Natural killer cell (primary cell): ENCODE data around the gene TYROBP. TPM values are rescaled to one million over a fixed set of nuclear protein-coding genes. Genes with fewer than 3 reads are reported as not detected.
A peak's percentile ranks its signal among the peaks of the same experiment; 100 is the strongest.
"Not testable (repeated sequence)": the region's sequence is repeated elsewhere in the genome, so short reads cannot be mapped to it uniquely, and the experiment has no call there.

ENCODE experiments used
- ATAC-seq, 3 donors: fragments of 150-1000 bp in 2 of 3; fragments of 200-7000 bp in 1 of 3; cut with Tn5 transposase; 1 replicate in 1 of 3; 2 replicates in 2 of 3; pipeline ENCODE4 v1.10.0; 2021; ENCODE audit warnings: mild to moderate bottlenecking in 2 of 3, moderate library complexity in 2 of 3
- DNase-seq, 2 donors: peaks; one replicate each; pipeline versions ENCODE4 v3.0.0 to v3.0.0-alpha.2; 2013 to 2021; ENCODE audit warnings: mixed read lengths in 1 of 2
- H3K27ac ChIP-seq: one replicate; pipeline ENCODE4 v1.5.1; 2013; ENCODE audit warnings: mild to moderate bottlenecking, low read length
- H3K27me3 ChIP-seq: one replicate; pipeline ENCODE4 v1.6.1; 2013; ENCODE audit warnings: low read length; ENCODE audit not compliant: control insufficient read depth, insufficient read depth
- H3K36me3 ChIP-seq: one replicate; pipeline ENCODE4 v1.6.1; 2013; ENCODE audit warnings: low read length; ENCODE audit not compliant: control insufficient read depth, insufficient read depth
- H3K4me1 ChIP-seq: one replicate; pipeline ENCODE4 v1.6.1; 2013; ENCODE audit warnings: low read length; ENCODE audit not compliant: control insufficient read depth, insufficient read depth
- H3K4me3 ChIP-seq: one replicate; pipeline ENCODE4 v1.5.1; 2013; ENCODE audit warnings: low read length
- H3K9me3 ChIP-seq: one replicate; pipeline ENCODE4 v1.6.1; 2013; ENCODE audit warnings: low read length; ENCODE audit not compliant: control insufficient read depth, insufficient read depth
- H3K27ac Mint-ChIP-seq, 2 donors: one replicate each; pipeline ENCODE4 v1.8.0; 2022; ENCODE audit warnings: mild to moderate bottlenecking in 2 of 2, mixed read lengths in 2 of 2, moderate library complexity in 1 of 2
- H3K27me3 Mint-ChIP-seq, 2 donors: one replicate each; pipeline ENCODE4 v1.8.0; 2022; ENCODE audit warnings: low read depth in 2 of 2, mixed read lengths in 2 of 2
- H3K36me3 Mint-ChIP-seq: one replicate; pipeline ENCODE4 v1.8.0; 2022; ENCODE audit warnings: mixed read lengths
- H3K4me1 Mint-ChIP-seq, 2 donors: one replicate each; pipeline ENCODE4 v1.8.0; 2022; ENCODE audit warnings: mixed read lengths in 2 of 2
- H3K4me3 Mint-ChIP-seq: one replicate; pipeline ENCODE4 v1.8.0; 2022; ENCODE audit warnings: mild to moderate bottlenecking, moderate library complexity, mixed read lengths
- H3K9me3 Mint-ChIP-seq, 2 donors: one replicate each; pipeline ENCODE4 v1.8.0; 2022; ENCODE audit warnings: mixed read lengths in 2 of 2
- WGBS: methylation state at CpG from one replicate; pipeline ENCODE4 v1.1.7; 2013; ENCODE audit warnings: missing lambda C conversion rate; ENCODE audit not compliant: insufficient coverage; 5-methylcytosine and 5-hydroxymethylcytosine counted together
- intact Hi-C: fragments of 100-400 bp; cut with micrococcal nuclease; formaldehyde crosslinking; loops from one replicate; pipeline ENCODE4 v1.14.2; 2022
- total RNA-seq, 4 donors: library from RNA; stranded (reverse); fragments of 120-200 nt in 1 of 4; gene quantifications; one replicate each; pipeline versions ENCODE4 v1.2.3 to v1.2.4, GENCODE V29; 2013 to 2022
- TF ChIP-seq, protein P1 (sequence below): fragments of 200-600 bp; IDR thresholded peaks from one replicate; pipeline ENCODE4 v1.8.0; 2022; ENCODE audit warnings: antibody characterized with exemption

Gene TYROBP
- total RNA-seq, 3 donors from 2014 or later (not counting 1 experiment from before 2014, with no cell fraction given), result 439 to 494 (median 469) TPM

DNA sequence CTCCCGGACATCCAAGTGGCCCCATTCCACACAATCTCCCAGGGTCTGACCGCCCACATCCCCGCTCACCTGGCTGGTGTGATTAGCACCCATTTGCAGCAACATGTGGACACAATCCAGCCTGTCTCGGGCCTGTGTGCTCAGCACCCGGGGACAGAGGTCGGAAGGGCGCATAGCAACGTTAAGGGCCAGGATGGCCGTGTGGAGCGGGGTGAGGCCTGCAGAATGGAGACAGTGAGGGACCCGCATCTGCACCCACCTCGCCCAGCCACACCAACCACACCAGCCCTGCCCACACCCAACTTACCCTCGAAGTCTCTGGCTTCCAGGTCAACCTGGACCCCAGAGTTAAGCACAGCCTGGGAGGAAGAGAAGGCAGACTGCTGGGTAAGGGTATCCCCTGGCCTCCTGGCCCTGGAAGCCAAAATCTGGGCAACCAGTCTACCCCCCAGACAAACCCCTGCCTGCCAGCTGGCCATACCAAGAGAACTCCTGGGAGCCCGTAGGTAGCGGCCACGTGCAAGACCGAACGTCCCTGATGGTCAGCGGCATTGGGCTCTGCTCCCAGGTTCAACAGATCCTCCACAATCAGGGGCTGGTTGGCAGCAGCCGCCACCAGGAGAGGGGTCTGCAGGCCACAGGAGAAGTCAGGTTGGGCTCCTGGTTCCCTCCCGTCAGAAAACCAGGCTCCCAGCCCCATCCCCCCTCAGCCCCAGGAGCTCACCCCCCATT, 12.0 kb downstream of the TYROBP start:
- Mint-ChIP-seq H3K4me1 (peaks cover 18 to 40% of the 10 kb centered on the region in 2 donors), H3K27me3 (no peaks in the 10 kb centered on the region), H3K9me3 (no peaks in the 10 kb centered on the region), H3K36me3 (peaks cover 7% of the 10 kb centered on the region), H3K4me3 (peak overlapping the region; percentile 61), H3K27ac (peak overlapping the region in 1 of 2 donors; percentile 73)
- intact Hi-C loops, result no loop called here
- Histone ChIP-seq H3K27ac (no peak overlapping the region), H3K9me3 (no peaks in the 10 kb centered on the region), H3K4me3 (no peak overlapping the region), H3K4me1 (peaks cover 38% of the 10 kb centered on the region), H3K36me3 (peaks cover 50% of the 10 kb centered on the region), H3K27me3 (no peaks in the 10 kb centered on the region)
- WGBS, result 95% methylated on average over 21 of the region's 21 CpGs
- TF ChIP-seq, protein P1, sequence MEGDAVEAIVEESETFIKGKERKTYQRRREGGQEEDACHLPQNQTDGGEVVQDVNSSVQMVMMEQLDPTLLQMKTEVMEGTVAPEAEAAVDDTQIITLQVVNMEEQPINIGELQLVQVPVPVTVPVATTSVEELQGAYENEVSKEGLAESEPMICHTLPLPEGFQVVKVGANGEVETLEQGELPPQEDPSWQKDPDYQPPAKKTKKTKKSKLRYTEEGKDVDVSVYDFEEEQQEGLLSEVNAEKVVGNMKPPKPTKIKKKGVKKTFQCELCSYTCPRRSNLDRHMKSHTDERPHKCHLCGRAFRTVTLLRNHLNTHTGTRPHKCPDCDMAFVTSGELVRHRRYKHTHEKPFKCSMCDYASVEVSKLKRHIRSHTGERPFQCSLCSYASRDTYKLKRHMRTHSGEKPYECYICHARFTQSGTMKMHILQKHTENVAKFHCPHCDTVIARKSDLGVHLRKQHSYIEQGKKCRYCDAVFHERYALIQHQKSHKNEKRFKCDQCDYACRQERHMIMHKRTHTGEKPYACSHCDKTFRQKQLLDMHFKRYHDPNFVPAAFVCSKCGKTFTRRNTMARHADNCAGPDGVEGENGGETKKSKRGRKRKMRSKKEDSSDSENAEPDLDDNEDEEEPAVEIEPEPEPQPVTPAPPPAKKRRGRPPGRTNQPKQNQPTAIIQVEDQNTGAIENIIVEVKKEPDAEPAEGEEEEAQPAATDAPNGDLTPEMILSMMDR, result no peak
- DNase-seq (no peak), ATAC-seq (no peak)

GRCh38 chr19:35894342-35894741, 13.8 kb downstream of the TYROBP start:
- DNase-seq (no peak), ATAC-seq (no peak)
- H3K36me3 ChIP-seq, result peaks cover 65% of the 10 kb centered on the region
- TF ChIP-seq, protein P1, result no peak
- Mint-ChIP-seq H3K27ac (no peak overlapping the region), H3K36me3 (peaks cover 7% of the 10 kb centered on the region), H3K4me3 (no peak overlapping the region), H3K9me3 (no peaks in the 10 kb centered on the region), H3K4me1 (peaks cover 11 to 35% of the 10 kb centered on the region in 2 donors), H3K27me3 (no peaks in the 10 kb centered on the region)
- no peak overlapping the region for H3K27ac ChIP-seq
- no peaks in the 10 kb centered on the region for H3K9me3 ChIP-seq
- WGBS, result 95% methylated on average over 2 of the region's 2 CpGs
- no peak overlapping the region for H3K4me3 ChIP-seq
- intact Hi-C loops, result no loop called here
- peaks cover 32% of the 10 kb centered on the region for H3K4me1 ChIP-seq
- no peaks in the 10 kb centered on the region for H3K27me3 ChIP-seq

DNA sequence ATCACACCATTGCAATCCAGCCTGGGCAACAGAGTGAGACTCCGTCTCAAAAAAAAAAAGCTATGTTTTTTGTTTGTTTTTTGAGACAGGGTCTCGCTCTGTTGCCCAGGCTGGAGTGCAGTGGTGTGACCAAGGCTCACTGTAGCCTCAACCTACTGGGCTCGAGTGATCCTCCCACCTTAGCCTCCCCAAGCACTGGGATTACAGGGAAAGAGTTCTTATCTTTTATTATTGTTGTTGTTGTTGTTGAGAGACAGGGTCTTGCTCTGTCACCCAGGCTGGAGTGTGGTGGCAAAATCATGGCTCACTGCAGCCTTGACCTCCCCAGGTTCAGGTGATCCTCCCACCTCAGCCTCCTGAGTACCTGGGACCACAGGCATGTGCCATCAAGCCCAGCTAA, 16.3 kb downstream of the TYROBP start:
- ATAC-seq, H3K4me3 Mint-ChIP-seq, H3K27ac Mint-ChIP-seq, DNase-seq, H3K27ac ChIP-seq, H3K9me3 Mint-ChIP-seq, H3K27me3 Mint-ChIP-seq, H3K9me3 ChIP-seq, intact Hi-C loops, H3K27me3 ChIP-seq, H3K4me3 ChIP-seq, H3K4me1 ChIP-seq: not testable (repeated sequence)
- H3K36me3 Mint-ChIP-seq, result peaks cover 18% of the 10 kb centered on the region
- peaks cover 78% of the 10 kb centered on the region for H3K36me3 ChIP-seq
- WGBS, result 97% methylated on average over 3 of the region's 3 CpGs
- peaks cover 11 to 19% of the 10 kb centered on the region in 2 donors for H3K4me1 Mint-ChIP-seq

DNA sequence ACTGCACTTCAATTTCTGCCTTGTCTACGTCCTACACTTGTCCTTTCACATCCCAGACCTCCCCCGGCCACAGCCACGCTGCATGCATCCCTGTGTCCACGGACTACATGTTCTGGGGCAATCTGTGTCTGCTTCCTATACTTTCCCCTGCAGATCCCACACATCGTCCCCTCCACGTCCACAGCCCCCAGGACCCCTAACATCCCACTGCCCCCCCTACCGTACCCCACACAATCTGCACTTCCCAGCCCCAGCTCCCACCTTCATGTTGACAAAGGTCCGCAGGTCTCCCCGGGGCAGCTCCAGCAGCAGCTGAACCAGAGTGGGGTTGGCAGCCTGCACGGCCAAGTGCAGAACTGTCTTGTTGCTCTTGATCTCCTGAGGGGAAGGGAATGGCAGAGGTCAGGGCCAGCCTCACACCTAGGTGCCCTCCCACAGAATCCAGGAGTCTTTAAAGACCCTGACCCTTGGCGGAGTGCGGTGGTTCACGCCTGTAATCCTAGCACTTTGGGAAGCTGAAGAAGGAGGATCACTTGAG, 17.9 kb downstream of the TYROBP start:
- Mint-ChIP-seq H3K4me1 (peaks cover 4 to 11% of the 10 kb centered on the region in 2 donors), H3K27me3 (no peaks in the 10 kb centered on the region), H3K27ac (peak overlapping the region in 1 of 2 donors; percentile 76), H3K4me3 (no peak overlapping the region), H3K9me3 (no peaks in the 10 kb centered on the region), H3K36me3 (peaks cover 18% of the 10 kb centered on the region)
- H3K36me3 ChIP-seq, result peaks cover 66% of the 10 kb centered on the region
- 98% methylated on average over 13 of the region's 13 CpGs for WGBS
- intact Hi-C loops, result no loop called here
- no peaks in the 10 kb centered on the region for H3K9me3 ChIP-seq
- H3K4me3 ChIP-seq, result no peak overlapping the region
- DNase-seq (no peak), ATAC-seq (peak in 1 of 3 donors; percentile 25)
- H3K27me3 ChIP-seq, result no peaks in the 10 kb centered on the region
- no peaks in the 10 kb centered on the region for H3K4me1 ChIP-seq
- TF ChIP-seq, protein P1, result no peak
- H3K27ac ChIP-seq, result no peak overlapping the region
